K562 (cell line): ENCODE results near the gene SNX9. TPM values are rescaled to one million over a fixed set of nuclear protein-coding genes. Genes with fewer than 3 reads are reported as not detected.

Source experiments
- ADNP ChIP-seq: fragments of 200-800 bp; sonication (Bioruptor generic); IDR thresholded peaks from 2 replicates; pipeline ENCODE4 v1.6.1; 2016; ENCODE audit warnings: missing genetic modification characterization, missing compliant biosample characterization
- BDP1 ChIP-seq: IDR thresholded peaks from 3 replicates; pipeline ENCODE4 v1.6.1; 2011; ENCODE audit not compliant: insufficient read length, insufficient read depth
- CREB1 ChIP-seq, 2 experiments: sonication (generic) in 1 of 2; formaldehyde crosslinking in 1 of 2; IDR thresholded peaks; 2 replicates each; pipeline versions ENCODE4 v1.6.1 to v1.8.0; 2012 to 2022; ENCODE audit warnings: inconsistent platforms in 1 of 2, mild to moderate bottlenecking in 1 of 2, missing genetic modification reagents in 1 of 2, moderate library complexity in 1 of 2
- ELF4 ChIP-seq: fragments of 450-650 bp; formaldehyde crosslinking; IDR thresholded peaks from 2 replicates; pipeline ENCODE4 v1.4.0; 2022; ENCODE audit warnings: missing genetic modification characterization
- ETV1 ChIP-seq: fragments of 450-650 bp; conservative IDR thresholded peaks from 2 replicates; pipeline ENCODE4 v1.6.1; 2016; ENCODE audit warnings: missing genetic modification characterization, control low read depth, low read depth, missing compliant biosample characterization
- ETV5 ChIP-seq: sonication (generic); formaldehyde crosslinking; IDR thresholded peaks from 2 replicates; pipeline ENCODE4 v1.4.0; 2020; ENCODE audit warnings: low read depth, mild to moderate bottlenecking, missing genetic modification reagents
- ETV6 ChIP-seq, 3 experiments: fragments of 150-350 bp in 1 of 3; sonication (generic) in 1 of 3; formaldehyde crosslinking in 1 of 3; IDR thresholded peaks; 2 replicates each; pipeline versions ENCODE4 v1.6.1 to v1.8.0; 2014 to 2022; ENCODE audit warnings: borderline replicate concordance in 2 of 3, low read depth in 2 of 3, antibody characterized with exemption in 1 of 3, low read length in 1 of 3, mild to moderate bottlenecking in 1 of 3, missing genetic modification reagents in 1 of 3
- FOS ChIP-seq: IDR thresholded peaks from 3 replicates; pipeline ENCODE4 v1.6.1; 2011; ENCODE audit not compliant: insufficient read length; ENCODE audit errors: extremely low read depth
- HOXB6 ChIP-seq: fragments of 250-450 bp; sonication (Bioruptor Pico); IDR thresholded peaks from 2 replicates; pipeline ENCODE4 v1.5.1; 2022; ENCODE audit warnings: mild to moderate bottlenecking, borderline replicate concordance
- MXI1 ChIP-seq: IDR thresholded peaks from 2 replicates; pipeline ENCODE4 v1.6.1; 2011; ENCODE audit warnings: low read depth, mild to moderate bottlenecking, improper control_type of control experiment, low read length
- NFE2L1 ChIP-seq: fragments of 450-650 bp; IDR thresholded peaks from 2 replicates; pipeline ENCODE4 v1.6.1; 2016; ENCODE audit warnings: missing genetic modification characterization, low read depth, mild to moderate bottlenecking, missing compliant biosample characterization, moderate library complexity, borderline replicate concordance
- NR4A1 ChIP-seq, 2 experiments: fragments of 250-450 bp in 1 of 2; fragments of 450-650 bp in 1 of 2; sonication (Bioruptor Pico) in 1 of 2; IDR thresholded peaks; 2 replicates each; pipeline versions ENCODE4 v1.4.0 to v1.6.1; 2016 to 2020; ENCODE audit warnings: mild to moderate bottlenecking in 2 of 2, missing compliant biosample characterization in 1 of 2, missing genetic modification characterization in 1 of 2, moderate library complexity in 1 of 2
- PML ChIP-seq: IDR thresholded peaks from 2 replicates; pipeline ENCODE4 v1.6.1; 2012; ENCODE audit warnings: low read length, inconsistent platforms
- POLR2B ChIP-seq: fragments of 450-650 bp; IDR thresholded peaks from 2 replicates; pipeline ENCODE4 v1.6.1; 2018; ENCODE audit warnings: low read depth; ENCODE audit not compliant: partially characterized antibody
- PPARD ChIP-seq: fragments of 250-450 bp; sonication (Bioruptor Pico); IDR thresholded peaks from 2 replicates; pipeline ENCODE4 v1.8.0; 2022; ENCODE audit warnings: inconsistent platforms, mild to moderate bottlenecking, moderate library complexity
- SNIP1 ChIP-seq: fragments of 450-650 bp; IDR thresholded peaks from 2 replicates; pipeline ENCODE4 v1.7.1; 2017; ENCODE audit warnings: low read depth, mild to moderate bottlenecking
- SOX6 ChIP-seq: fragments of 450-650 bp; IDR thresholded peaks from 2 replicates; pipeline ENCODE4 v1.6.1; 2014; ENCODE audit warnings: mild to moderate bottlenecking
- THRA ChIP-seq: fragments of 450-650 bp; IDR thresholded peaks from 2 replicates; pipeline ENCODE4 v1.6.1; 2017; ENCODE audit warnings: mild to moderate bottlenecking, moderate library complexity
- ZBTB49 ChIP-seq: sonication (generic); formaldehyde crosslinking; IDR thresholded peaks from 2 replicates; pipeline ENCODE4 v1.8.0; 2022; ENCODE audit warnings: missing genetic modification reagents, mild to moderate bottlenecking, borderline replicate concordance
- ZNF586 ChIP-seq: fragments of 450-650 bp; formaldehyde crosslinking; conservative IDR thresholded peaks from 2 replicates; pipeline ENCODE4 v1.4.0; 2020; ENCODE audit warnings: mild to moderate bottlenecking, moderate library complexity
- polyA plus RNA-seq, 8 experiments: library from polyadenylated mRNA; depleted of rRNA in 4 of 8; stranded (reverse) in 5 of 8; unstranded in 3 of 8; fragments of >200 nt; fragmentation: Nextera tagmentation in 2 of 8; fragmentation: Illumina TruSeq in 1 of 8; extraction: Ambion mirVana in 2 of 8; extraction: Trizol in 1 of 8; gene quantifications; 2 replicates each; pipeline versions ENCODE4 v1.2.1 to v1.2.3, GENCODE V29; 2011 to 2014; ENCODE audit warnings: inconsistent platforms in 1 of 8, missing spikeins in 1 of 8
- total RNA-seq, 7 experiments: library from RNA; depleted of rRNA in 6 of 7; stranded (reverse); fragments of >200 nt in 6 of 7; fragmentation: Illumina TruSeq in 2 of 7; extraction: Trizol in 2 of 7; gene quantifications; 2 replicates each; pipeline versions ENCODE4 v1.2.1 to v1.2.3, GENCODE V29; 2011 to 2021; ENCODE audit warnings: low replicate concordance in 1 of 7
- TF ChIP-seq, protein P1 (sequence below): fragments of 450-650 bp; formaldehyde crosslinking; IDR thresholded peaks from 2 replicates; pipeline ENCODE4 v1.4.0; 2022; ENCODE audit warnings: missing genetic modification characterization
- TF ChIP-seq, protein P2 (sequence below): sonication (generic); formaldehyde crosslinking; IDR thresholded peaks from 2 replicates; pipeline ENCODE4 v1.9.0; 2022; ENCODE audit warnings: mild to moderate bottlenecking, missing genetic modification reagents

SNX9 gene
- total and polyA plus RNA-seq, 9 of the 15 experiments (the other 6 are each of a cell fraction or from before 2014, with no cell fraction given) = 6.0 to 81.7 (median 57.1) TPM

GRCh38 chr6:157841211-157841840 lies 18.3 kb downstream of the SNX9 start (continued):
- TF ChIP-seq ETV6 (IDR thresholded peaks at IDR 0.05; ENCODE audit: borderline replicate concordance in 1 of 2, low read depth in 2 of 2, low read length in 1 of 2) (0 out of 4 replicates have a peak, but pooled peaks of 1 of the 2 experiments have one; percentile 44), ETV6 (CRISPR knock-in tag; IDR thresholded peaks at IDR 0.05; ENCODE audit: borderline replicate concordance) (no peak), POLR2B (no peak), SOX6 (peak; percentile 64), SNIP1 (no peak), HOXB6 (CRISPR knock-in tag) (no peak), BDP1 (no peak), ELF4 (CRISPR knock-in tag) (0 out of 2 replicates have a peak, but pooled peaks have one; percentile 9), ZBTB49 (CRISPR knock-in tag) (no peak), PML (no peak), MXI1 (no peak), NFE2L1 (tag) (no peak), NR4A1 (CRISPR knock-in tag; IDR thresholded peaks at IDR 0.05) (no peak), NR4A1 (tag; IDR thresholded peaks at IDR 0.05) (no peak), CREB1 (IDR thresholded peaks at IDR 0.05) (peak; percentile 66), CREB1 (CRISPR knock-in tag; IDR thresholded peaks at IDR 0.05) (no peak), FOS (peak; percentile 1), ADNP (no peak), THRA (no peak), ETV1 (no peak), ETV5 (CRISPR knock-in tag) (no peak; the same call in 1 of the 2 replicates), ZNF586 (CRISPR knock-in tag) (no peak), PPARD (CRISPR knock-in tag) (no peak)
- TF ChIP-seq, protein P1, sequence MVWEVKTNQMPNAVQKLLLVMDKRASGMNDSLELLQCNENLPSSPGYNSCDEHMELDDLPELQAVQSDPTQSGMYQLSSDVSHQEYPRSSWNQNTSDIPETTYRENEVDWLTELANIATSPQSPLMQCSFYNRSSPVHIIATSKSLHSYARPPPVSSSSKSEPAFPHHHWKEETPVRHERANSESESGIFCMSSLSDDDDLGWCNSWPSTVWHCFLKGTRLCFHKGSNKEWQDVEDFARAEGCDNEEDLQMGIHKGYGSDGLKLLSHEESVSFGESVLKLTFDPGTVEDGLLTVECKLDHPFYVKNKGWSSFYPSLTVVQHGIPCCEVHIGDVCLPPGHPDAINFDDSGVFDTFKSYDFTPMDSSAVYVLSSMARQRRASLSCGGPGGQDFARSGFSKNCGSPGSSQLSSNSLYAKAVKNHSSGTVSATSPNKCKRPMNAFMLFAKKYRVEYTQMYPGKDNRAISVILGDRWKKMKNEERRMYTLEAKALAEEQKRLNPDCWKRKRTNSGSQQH (CRISPR knock-in tag) = no peak
- TF ChIP-seq, protein P2, sequence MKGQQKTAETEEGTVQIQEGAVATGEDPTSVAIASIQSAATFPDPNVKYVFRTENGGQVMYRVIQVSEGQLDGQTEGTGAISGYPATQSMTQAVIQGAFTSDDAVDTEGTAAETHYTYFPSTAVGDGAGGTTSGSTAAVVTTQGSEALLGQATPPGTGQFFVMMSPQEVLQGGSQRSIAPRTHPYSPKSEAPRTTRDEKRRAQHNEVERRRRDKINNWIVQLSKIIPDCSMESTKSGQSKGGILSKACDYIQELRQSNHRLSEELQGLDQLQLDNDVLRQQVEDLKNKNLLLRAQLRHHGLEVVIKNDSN (CRISPR knock-in tag) = no peak
